ENCODE measurements around the gene ADGRL4. TPM values are rescaled to one million over a fixed set of nuclear protein-coding genes. Genes with fewer than 3 reads are reported as not detected.

The ADGRL4 gene
- total RNA-seq, 1 donor from 2014 or later, result 198 TPM

- no peaks in the 10 kb centered on the region for H3K4me1 Mint-ChIP-seq (ENCODE audit: unreplicated experiment)
- no peak overlapping the region for H3K27ac Mint-ChIP-seq (ENCODE audit: unreplicated experiment)
- H3K27me3 Mint-ChIP-seq (ENCODE audit: unreplicated experiment), result no peaks in the 10 kb centered on the region
Measured at GRCh38 chr1:78843546-78843945, 163.0 kb downstream of the ADGRL4 start.

GRCh38 chr1:78843111-78843510 lies 163.4 kb downstream of the ADGRL4 start:
- Mint-ChIP-seq H3K27me3 (ENCODE audit: unreplicated experiment) (no peaks in the 10 kb centered on the region), H3K27ac (ENCODE audit: unreplicated experiment) (no peak overlapping the region), H3K4me3 (ENCODE audit: unreplicated experiment) (no peak overlapping the region), H3K36me3 (ENCODE audit: low read depth, unreplicated experiment) (no peaks in the 10 kb centered on the region), H3K9me3 (ENCODE audit: unreplicated experiment) (no peaks in the 10 kb centered on the region), H3K4me1 (ENCODE audit: unreplicated experiment) (no peaks in the 10 kb centered on the region)
- no peak for TF ChIP-seq CTCF (IDR thresholded peaks at IDR 0.05; ENCODE audit: unreplicated experiment)
- DNase-seq (ENCODE audit: low spot score), result no peak

More at GRCh38 chr1:78843546-78843945, 163.0 kb downstream of the ADGRL4 start:
- Mint-ChIP-seq H3K4me3 (ENCODE audit: unreplicated experiment) (no peak overlapping the region), H3K9me3 (ENCODE audit: unreplicated experiment) (no peaks in the 10 kb centered on the region), H3K36me3 (ENCODE audit: low read depth, unreplicated experiment) (no peaks in the 10 kb centered on the region)
- no peak for DNase-seq (ENCODE audit: low spot score)
- TF ChIP-seq CTCF (IDR thresholded peaks at IDR 0.05; ENCODE audit: unreplicated experiment), result no peak

- no peaks in the 10 kb centered on the region for H3K27me3 Mint-ChIP-seq (ENCODE audit: unreplicated experiment)
- no peak for DNase-seq (ENCODE audit: low spot score)
- H3K4me3 Mint-ChIP-seq (ENCODE audit: unreplicated experiment), result no peak overlapping the region
- TF ChIP-seq CTCF (IDR thresholded peaks at IDR 0.05; ENCODE audit: unreplicated experiment), result no peak
- H3K4me1 Mint-ChIP-seq (ENCODE audit: unreplicated experiment), result no peaks in the 10 kb centered on the region
- H3K27ac Mint-ChIP-seq (ENCODE audit: unreplicated experiment), result no peak overlapping the region
- no peaks in the 10 kb centered on the region for H3K9me3 Mint-ChIP-seq (ENCODE audit: unreplicated experiment)
- no peaks in the 10 kb centered on the region for H3K36me3 Mint-ChIP-seq (ENCODE audit: low read depth, unreplicated experiment)
Measured at GRCh38 chr1:78840453-78841271, 165.9 kb downstream of the ADGRL4 start.

Measured in endothelial cell (in vitro differentiated cells).